ENCODE measurements around the gene TMEM187.

Gene TMEM187

DNA sequence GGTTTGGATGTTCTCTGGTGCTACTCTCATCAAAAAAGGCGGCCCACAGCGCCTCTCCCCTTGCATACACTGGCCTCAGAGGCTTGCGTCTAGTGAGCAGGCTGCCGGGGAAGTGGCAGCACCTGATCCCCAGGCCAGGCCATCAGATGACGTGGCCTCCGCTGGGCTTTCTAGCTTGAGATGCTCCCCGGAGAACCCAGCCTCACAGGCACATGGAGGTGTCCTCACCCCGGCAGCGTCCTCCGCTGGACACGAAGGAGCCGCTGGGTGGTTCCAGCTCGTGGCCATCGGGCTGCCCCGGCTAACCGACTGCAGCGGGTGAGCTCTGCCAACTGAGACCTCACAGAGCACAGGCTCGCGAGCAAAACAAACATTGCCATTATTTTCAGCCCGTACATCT, 34.4 kb downstream of the TMEM187 start:
- no peak for DNase-seq

DNA sequence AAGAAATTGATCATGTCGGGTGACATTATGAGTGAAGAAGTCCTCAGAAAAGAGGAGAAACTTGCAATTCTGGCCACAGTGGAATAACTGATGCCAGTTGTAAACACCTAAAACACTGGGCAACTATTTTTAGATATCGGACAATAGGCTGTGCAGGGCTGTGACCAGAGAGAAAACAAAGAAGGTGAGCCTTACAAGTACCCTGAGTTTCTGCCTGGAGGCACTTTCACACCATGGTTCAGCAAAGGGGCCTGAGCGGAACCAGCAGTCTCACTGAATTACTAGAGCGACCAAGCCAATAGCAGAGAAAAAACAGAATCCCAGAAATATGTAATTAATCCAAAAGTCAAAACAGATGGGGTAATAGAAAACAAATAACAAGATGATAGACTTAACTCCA, 36.0 kb downstream of the TMEM187 start:
- no peak for DNase-seq

DNA sequence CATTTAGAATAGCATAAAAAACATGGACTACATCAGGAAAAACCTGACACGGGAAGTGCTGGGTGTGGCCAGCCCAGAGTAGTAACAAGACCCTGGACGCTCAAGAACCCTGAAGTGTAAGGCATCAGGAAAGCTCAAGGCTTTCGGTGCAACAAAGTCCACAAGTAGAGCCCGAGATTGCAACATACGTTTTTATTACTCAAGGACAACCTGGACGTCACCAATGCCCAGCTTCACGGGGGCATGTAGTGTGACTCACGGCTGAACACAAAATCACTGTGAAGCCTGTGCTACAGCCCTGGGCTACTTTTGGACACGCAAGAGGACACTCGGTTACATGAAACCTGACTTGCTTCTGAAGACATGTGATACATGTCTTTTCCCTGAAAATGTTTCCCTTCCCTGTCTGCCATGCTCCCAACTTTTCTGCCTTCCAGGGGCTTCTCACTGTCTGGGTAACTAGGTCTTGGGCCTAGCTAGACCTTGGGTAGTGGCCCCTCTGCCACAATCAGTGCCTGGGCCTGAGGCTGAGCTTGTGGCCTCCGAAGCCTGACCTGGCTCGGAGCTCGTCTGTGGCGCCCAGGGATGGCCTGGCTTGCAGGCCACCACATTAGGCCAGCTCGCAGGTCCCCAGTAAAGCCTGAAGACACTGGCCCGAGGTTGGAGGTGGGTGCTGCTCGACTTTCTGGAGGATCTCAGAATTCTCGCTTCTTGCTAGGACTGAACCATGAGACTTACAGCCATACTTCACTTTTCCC, 38.0 kb downstream of the TMEM187 start:
- no peak for DNase-seq

DNA sequence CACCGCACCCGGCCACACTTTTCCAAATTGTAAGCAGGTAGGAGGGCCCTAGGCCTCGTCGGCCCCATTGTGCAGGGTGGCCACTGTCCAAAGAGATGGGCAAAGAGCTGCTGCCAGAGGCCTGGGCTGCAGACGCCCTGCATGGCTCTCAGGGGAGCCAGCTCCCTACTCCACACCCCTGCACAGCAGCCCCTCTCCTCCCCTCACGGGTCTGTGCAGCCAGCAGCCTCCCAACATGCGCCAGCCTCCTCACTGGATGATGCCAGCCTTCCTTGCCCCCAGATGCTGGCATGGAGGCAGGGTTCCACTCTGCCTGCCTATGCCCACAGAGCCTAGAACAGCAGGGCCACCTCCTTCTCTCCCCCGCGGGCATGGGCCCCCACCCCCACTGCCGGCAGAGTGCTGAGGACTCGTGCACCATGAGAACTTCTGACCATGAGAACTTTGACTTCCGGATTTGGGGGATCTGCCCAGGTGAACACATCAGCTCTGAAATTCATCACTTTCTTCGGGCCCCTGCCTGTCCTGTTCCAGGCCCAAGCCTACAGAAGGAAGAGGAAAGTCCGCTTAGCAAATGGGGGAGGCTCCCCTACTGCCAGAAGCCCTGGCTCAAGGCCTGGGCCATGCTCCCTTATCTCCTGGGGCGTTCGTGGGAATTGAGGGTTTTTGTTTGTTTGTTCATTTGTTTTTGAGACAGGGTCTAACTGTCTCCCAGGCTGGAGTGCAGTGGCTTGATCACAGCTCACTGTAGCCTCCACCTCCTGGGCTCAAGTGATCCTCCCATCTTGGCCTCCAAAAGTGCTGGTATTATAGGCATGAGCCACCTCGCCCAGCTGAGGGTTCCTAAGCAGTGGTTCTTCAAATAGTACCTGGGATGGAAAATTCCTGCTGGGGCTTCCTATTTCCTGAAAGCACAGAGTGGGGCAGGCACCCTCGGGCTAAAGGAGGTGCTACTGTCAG, 39.1 kb downstream of the TMEM187 start:
- DNase-seq = no peak

DNA sequence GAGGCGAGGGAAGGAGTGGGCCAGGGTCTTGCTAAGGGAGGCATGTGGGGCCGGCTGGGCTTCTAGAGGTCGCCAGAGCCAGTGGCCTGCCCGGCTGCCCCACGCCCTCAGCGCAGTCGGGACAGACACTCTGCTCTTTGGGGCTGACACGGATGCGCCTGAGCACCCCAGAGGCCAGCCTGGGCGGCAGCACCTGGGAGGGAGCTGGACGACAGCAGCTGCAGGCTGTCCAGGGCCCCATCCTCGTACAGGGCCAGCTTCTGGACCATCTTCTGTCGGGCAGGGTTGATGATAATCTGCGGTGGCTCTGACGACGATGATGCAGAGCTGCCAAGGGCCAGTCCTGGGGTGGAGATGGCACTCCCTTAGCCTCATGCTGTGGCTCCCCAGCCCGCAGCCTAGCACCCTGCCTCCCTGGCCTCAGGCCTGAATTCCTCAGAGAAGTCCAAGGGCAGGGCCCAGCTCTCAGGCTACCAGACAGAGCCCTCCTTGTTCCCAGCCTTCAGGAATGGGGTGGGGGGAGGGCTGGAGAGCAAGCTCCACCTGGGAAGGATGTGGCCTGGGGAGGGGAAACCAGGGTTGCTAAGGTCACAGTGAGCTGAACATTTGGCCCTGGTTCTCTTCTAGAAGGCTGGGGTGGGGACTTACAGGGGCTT, 39.9 kb downstream of the TMEM187 start:
- no peak for DNase-seq

DNA sequence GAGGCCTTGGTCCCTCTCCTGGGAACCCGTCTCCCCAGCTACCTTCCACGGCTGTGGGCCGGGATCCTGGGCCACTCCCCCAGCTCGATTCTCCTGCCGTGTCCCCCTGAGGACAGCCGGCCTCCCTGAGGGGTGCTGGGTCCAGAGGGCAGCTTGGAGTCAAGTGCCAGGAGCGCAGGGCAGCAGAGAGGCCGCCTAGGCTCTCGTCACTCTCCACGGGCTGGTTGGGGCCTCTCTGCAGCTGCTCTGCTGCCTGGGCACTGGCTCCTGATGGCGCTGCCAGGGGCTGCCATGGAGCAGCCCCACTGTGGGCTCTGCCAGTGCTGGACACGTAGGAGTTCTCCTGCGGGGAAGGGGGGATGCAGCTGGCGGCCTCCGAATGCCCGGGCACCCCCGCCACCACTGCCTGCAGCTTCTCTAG, 40.5 kb downstream of the TMEM187 start:
- no peak for DNase-seq

DNA sequence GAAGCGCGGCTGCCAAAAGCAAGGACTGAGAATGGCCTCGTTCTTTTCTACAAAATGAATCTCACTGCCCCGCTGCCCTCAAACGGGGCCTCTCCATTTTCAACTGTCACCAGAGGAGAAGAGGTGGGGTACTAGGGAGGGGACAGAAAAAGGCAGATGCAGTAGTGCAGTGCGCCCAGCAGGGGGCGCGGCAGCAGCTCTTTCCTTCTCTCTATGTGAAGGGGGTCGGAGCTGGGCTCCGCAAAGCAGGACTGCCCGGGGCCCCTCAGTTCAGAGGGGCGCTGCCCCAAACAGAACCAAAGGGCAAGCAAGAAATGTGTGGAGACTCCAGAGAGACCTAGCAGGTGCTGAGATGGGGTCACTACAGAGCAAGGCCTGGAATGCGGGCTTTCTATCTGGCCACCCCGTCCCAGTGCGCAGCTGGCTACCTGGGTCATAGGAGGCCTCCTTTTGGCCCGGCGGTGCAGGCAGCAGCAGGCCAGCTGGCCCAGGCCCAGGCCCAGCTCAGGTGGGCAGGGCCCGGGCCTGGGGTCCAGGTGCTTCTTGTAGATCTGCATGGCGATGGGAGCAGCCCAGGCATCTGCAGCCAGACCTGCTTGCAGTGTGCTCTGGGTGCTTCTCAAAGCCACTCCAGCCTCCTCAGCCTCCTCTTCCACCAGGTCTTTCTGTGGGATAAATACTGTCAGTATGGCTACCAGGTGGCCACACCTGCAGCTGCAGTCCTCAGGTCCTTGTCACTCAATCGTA, 41.2 kb downstream of the TMEM187 start:
- DNase-seq = peak; percentile 65

DNA sequence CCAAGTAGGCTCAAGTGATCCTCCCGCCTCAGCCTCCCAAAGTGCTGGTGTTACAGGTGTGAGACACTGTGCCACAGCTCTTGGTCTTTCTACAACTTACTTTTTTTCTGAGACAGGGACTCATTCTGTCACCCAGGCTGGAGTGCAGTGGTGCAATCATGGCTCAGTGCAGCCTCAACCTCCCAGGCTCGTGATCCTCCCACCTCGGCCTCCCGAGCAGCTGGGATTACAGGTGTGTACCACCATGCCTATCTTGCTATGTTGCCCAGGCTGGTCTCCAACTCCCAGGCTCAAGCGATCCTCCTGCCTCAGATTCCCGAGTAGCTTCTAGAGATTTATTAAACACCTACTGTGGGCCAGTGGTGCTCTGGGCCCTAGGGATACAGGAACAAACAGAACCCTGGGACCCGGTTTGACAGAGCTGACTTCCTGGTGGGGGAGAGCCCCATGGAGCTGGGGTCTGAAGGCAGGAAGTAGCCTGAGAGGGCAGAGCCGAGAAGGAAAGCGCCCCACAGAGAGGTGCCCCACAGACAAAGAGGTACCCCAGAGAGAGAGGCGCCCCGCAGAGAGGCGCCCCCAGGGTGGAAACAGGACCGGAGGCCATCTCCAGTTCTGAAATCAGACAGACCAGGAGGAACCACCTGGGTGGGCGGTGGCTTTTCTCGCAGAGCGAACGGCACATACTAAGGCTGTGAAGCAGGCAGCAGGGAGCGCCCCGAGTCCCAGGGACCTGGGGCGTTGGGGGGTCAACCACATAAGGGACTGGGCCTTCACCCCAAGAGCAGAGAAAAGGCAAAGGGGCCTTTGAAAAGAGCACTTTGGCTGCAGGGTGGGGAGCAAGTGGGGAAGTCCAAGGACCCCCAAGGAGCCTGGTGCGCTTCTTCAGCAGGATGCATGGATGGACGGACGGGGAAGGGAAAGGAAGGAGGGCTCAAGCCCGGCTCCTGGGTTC, 42.2 kb downstream of the TMEM187 start:
- no peak for DNase-seq

DNA sequence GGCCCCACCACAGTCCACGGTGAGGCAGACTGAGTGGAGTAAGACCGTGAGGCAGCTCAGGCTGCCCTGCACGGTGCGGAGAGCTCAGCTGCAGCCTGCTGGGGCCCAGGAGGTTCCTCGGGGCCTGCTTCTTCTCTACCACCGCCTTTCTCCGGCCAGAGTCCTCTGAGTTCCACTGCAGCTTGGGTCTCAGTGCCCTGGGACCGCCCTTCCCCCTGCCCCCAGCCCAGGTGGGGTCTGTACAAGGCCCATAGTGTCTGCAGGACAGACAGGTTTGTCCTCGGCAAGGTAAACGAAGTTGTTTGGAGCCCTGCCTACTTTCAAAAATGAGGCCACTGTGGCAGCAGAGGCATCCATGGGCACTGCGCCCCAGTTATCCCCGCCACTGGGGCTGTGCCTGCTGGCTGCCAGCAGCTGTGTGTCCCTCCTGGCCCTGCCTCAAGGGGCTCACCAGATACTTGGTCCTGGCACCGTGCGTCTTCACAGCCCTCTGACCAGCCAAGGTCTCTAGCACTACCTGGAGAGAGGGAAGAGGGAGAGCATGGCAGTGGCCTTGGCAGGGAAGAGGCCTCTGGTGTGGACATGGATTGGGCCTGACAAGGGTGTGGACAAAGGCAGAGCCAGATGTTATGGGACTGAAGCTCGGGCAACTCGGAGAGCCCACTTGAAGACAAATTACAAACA, 43.2 kb downstream of the TMEM187 start:
- no peak for DNase-seq

DNA sequence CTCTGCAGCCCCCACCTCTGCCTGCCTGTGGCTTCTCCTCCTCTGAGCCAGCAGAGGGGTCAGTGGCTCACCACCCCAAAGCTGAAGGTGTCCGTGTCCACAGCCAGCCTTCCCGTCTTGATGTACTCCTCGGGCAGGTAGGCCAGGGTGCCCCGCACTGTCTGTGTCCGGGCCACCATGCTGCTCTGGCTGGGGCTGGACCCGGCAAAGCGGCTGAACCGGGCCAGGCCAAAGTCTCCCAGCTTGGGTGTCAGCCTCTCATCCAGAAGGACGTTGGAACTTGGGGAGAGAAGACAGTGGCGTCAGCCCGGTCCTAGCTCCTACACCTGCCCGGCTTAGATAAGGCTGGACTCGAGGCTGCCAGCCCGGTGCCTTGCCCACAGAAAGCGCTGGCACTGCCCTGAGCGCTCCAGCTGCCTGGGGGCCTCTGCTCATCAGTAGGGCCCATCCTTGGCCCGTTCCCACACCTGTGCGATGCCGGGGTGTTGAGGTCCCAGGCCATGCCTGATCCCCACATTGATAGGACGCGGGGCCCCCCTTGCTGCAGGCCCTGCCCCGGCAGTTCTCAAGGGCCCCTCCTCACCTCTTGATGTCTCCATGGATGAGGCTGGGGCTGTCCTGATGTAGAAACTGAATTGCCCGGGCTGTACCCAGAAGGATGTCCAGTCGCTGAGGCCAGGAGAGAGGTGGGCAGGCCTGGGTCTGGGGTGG, 44.0 kb downstream of the TMEM187 start:
- DNase-seq = no peak

DNA sequence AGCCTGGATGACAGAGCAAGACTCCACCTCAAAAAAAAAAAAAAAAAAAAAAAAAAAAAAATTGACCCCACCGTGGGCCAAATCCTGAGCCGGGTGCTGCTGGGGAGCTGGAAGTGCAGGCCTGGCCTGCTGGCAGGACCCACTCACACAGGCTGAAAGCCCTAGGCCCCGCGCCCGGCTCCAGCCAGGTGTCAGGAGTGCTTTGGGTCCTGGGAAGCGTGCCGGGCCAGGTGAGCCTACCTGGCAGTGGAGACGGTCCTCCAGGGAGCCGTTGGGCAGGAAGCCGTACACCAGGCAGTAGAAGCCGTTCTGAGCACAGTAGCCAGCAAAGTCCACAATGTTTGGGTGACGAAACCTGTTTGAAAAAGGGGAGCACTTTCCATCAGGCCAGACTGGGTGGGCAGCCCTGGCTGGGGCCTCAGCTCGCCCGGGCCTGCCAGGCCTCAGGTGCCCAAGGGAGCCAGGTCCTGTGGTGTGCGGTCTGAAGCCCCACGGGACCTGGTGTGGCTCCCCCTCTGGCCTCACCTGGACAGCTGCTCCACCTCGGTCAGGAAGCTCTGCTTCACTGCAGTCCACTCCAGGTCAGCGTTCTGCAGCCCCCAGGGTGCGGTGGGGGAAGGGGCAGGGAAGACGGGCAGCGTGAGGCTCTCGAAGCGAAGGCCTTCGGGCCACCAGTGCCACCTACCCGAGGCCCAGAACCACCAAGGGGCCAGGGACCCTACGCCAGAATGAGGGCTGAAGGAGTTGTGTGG, 45.4 kb downstream of the TMEM187 start:
- no peak for DNase-seq

DNA sequence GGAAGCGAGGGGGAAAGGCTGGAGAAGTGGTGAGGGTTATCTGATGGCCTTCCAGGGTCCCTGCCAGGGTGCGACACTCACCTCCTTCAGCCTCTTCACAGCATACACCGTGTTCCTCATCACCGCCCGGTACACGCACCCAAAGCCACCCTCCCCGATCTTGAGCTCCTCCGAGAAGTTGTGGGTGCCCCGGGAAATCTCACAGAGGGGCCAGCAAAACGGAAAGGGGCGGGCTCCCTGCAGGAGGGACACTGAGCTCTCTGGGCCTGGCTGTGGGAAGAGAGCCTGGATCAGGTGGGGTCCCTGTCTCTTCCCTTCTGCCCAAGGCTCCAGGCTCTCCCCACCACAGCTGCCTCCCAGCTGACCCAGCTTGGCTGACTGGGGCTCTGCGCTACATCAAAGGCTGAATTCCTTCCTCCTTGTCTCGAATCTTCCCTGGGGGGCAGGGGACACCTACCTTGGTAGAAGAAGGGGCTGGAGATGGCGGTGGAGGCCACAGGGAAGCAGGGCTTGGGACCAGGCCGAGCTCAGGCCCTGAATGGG, 46.0 kb downstream of the TMEM187 start:
- no peak for DNase-seq

DNA sequence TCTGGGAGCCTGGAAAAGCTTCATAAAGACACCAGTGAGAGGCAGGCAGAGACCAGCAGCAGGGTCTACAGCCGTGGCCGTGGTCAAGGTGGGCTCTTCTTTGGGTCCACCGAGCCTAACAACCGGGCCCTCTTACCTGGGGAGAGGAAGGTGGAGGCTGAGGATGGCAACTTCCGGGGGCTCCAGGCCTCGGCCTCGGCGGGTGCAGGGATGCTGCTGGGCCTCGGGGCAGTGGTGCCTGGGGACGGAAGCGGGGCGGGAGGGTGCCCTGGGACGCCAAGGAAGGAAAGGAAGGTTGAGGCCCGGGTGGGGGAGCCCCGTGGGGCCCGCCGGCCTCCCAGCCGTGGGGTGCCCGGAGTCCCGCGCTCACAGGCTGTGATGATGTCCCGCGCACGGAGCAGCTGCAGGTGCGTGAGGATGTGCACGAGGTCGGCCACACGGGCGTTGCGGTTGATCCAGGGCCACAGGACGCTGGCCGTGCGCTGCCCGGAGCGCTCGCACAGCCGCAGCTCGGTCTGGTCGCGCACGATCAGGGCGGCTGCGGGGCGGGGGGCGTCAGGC, 46.6 kb downstream of the TMEM187 start:
- DNase-seq = no peak

DNA sequence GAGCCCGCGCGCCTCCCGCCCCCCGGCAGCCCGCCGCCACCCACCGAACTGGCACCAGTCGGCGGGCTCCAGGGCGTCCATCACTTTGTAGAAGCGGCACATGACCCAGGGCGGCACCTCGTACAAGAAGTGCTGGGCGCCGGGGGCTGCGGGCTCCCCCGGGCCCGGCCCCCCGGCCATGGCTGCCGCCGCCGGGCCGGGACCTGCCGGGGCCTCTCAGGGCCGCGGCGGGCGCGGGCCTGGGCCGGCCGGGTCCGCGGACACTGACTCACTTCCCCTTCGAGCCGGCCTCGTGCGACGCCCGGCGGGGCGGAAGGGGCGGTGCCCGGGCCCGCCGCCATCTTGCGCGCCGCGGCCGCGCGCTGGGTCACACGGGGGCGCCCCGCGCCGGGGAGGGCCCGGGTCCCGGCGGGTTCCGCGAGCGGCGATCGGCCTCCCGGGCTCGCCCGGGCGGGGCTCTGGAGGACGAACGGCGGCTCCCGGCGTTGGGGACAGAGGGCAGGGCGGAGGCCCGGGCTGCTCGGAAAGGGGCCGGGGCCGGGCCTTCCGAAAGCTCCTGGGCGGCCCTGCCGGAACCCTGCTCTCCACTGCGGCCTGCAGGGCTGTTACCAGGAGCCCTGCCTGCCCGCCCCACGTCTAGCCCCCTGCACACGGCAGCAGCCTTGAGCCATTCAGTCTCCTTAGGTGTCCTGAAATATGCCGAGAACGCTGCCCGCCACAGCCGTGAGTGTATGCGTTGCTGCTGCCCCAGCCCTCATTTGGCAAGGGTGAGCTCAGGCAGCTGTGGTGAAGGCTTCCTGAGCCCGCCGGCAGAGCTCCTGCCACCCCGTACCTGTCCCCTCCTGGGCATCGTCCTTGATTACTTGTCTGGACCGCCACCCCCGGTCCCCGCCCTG, 47.3 kb downstream of the TMEM187 start, which contains the start of gene IRAK1:
Gene IRAK1, minus strand, starts transcription at position 270 of the 896 bp plus-strand sequence. Its CDS starts 90 bp downstream, at position 180.
- DNase-seq = peak; percentile 67

DNA sequence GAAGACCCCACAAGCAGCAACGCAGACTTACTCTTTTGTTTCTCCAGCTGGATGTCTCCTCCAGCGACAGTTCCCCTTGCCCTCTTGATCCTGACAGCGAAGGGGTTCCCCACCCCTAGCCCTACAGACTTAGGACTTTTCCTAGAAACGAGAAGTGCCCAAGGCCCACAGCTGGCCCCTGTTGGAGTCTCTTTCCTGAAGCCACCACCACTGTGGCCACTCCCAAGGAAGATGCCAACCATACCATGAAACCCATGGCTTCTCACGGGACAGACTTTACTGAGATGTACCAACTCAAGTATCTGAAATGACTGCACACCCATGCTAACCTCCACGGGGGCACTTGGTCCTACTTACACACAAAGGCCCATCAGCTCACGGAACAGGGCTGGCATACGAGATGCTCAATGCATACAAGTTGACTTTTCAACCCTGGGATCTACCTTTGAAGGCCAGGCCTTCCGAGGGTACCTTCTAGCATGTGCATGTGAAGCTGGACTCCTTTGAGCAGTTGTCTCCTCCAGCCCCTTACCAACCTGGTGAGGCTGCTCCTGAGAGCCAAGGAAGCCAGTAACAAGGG, 48.1 kb downstream of the TMEM187 start:
- DNase-seq = no peak

DNA sequence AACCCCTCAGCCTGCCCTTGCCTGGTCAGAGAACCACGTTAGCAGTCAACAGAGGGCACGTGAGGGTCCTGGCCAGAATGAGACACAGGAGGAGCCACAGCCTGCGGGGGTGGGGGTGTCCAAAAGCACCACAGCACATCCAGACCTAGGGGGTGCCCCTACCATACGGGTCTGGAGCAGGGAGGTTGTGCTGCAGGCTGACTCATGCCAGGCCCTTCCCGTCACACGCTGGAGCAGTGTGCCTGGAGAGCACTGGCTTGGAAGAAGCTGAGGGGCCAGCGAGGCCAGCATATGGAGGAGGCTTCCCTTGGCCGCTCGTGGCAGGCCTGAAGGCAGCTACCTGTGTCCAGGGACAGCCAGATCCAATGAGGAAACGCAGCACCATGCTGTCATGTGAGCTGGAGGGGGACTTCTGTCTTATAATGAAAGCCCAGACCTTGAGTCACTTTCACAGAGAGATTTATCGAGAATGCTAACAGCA, 48.6 kb downstream of the TMEM187 start:
- DNase-seq = no peak

DNA sequence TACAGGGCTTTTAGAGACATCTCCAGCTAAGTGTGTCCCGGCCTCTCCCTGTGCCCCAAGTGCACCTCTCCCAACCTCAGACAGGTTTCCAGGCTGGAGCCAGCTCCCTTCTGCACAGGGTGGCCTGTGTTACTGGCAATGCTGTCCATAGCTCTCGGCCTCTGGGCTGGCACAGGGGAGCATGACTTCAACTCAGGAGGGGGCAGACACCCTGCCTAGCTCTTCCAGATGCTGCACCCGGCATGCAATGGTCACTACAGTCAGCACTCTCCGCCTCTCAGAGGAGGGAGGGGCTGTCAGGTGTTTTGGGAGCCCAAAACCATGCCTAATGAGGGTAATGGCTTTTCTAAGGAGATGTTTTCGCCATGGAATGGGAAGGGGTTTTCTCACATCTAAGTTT, 49.6 kb downstream of the TMEM187 start:
- DNase-seq = no peak

Data from activated CD4-positive, CD25-positive, alpha-beta regulatory T cell treated with anti-CD3 and anti-CD28 coated beads, Interleukin-2, amount 50 U/mL, for 72 hours (primary cell).